Measurements from ENCODE around the gene GNG2.

DNA sequence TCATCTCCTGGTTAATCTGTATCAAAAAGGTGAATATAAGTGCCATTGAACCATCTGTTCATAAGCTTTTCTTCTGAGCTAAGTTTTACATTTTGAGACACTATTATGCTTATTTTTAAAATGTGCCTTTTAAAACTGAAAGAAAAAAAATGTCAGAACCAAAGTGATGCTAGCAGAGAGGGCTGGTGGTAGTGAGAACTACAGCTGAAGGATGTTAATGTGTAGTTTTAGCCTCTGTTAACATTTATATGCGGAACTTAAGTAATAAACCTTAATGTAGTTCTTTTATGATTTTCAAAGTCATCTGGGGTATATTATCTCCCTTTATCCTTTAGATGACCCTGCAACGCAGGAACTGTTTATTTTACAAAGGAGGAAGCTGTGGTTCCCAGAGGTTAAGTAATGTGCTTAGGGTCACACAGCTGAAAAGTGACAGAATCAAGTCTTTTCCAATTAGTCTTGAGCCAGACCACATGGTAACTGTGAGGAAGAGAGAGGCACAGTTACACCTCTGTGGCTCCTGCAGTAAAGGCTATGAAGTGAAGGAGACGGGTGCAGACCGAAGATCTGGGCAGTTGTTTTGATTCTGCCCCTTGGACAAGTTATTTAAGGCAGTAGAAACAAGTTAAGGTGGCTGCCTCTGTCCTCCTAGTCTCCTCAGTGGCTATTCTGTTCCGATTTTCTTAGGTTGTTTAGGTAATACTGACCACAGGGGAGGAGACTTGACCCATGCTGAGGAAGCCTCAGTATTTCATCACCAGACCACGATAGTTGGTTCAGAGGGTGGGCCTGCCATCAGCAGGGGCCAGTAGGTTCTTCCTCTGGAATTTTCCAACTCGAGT is 23.9 kb downstream of the GNG2 start:
- TF ChIP-seq, protein P1, sequence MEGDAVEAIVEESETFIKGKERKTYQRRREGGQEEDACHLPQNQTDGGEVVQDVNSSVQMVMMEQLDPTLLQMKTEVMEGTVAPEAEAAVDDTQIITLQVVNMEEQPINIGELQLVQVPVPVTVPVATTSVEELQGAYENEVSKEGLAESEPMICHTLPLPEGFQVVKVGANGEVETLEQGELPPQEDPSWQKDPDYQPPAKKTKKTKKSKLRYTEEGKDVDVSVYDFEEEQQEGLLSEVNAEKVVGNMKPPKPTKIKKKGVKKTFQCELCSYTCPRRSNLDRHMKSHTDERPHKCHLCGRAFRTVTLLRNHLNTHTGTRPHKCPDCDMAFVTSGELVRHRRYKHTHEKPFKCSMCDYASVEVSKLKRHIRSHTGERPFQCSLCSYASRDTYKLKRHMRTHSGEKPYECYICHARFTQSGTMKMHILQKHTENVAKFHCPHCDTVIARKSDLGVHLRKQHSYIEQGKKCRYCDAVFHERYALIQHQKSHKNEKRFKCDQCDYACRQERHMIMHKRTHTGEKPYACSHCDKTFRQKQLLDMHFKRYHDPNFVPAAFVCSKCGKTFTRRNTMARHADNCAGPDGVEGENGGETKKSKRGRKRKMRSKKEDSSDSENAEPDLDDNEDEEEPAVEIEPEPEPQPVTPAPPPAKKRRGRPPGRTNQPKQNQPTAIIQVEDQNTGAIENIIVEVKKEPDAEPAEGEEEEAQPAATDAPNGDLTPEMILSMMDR (IDR thresholded peaks at IDR 0.05), result no peak
- no peak for TF ChIP-seq POLR2A (IDR thresholded peaks at IDR 0.05)
